Measurements from ENCODE around the gene USP5. TPM values are rescaled to one million over a fixed set of nuclear protein-coding genes. Genes with fewer than 3 reads are reported as not detected.

Gene USP5
- total RNA-seq, 3 donors from 2014 or later (not counting 1 experiment from before 2014, with no cell fraction given) = 48.3 to 67.2 (median 57.2) TPM

GRCh38 chr12:6843118-6843902, 8.6 kb upstream of the USP5 start:
- Histone ChIP-seq H3K27me3 (ENCODE audit: control insufficient read depth, insufficient read depth, low read length) (no peaks in the 10 kb centered on the region), H3K4me3 (ENCODE audit: low read length) (no peak overlapping the region), H3K9me3 (ENCODE audit: control insufficient read depth, insufficient read depth, low read length) (no peaks in the 10 kb centered on the region), H3K4me1 (ENCODE audit: control insufficient read depth, insufficient read depth, low read length) (no peaks in the 10 kb centered on the region), H3K36me3 (ENCODE audit: control insufficient read depth, insufficient read depth, low read length) (no peaks in the 10 kb centered on the region), H3K27ac (ENCODE audit: low read length) (no peak overlapping the region)
- H3K4me3 Mint-ChIP-seq = no peak overlapping the region
- DNase-seq (no peak), ATAC-seq (no peak)
- WGBS (ENCODE audit: insufficient coverage) = 90% methylated on average over 16 of the region's 16 CpGs
- TF ChIP-seq CTCF (IDR thresholded peaks at IDR 0.05) = no peak
- intact Hi-C loops (cut with micrococcal nuclease) = no loop called here
- H3K27me3 Mint-ChIP-seq (ENCODE audit: low read depth in 2 of 2) = no peaks in the 10 kb centered on the region
- no peaks in the 10 kb centered on the region for H3K9me3 Mint-ChIP-seq
- H3K36me3 Mint-ChIP-seq = no peaks in the 10 kb centered on the region
- H3K4me1 Mint-ChIP-seq = no peaks in the 10 kb centered on the region
- H3K27ac Mint-ChIP-seq = no peak overlapping the region

GRCh38 chr12:6845395-6845794, 6.6 kb upstream of the USP5 start:
- no peak for DNase-seq
- no peak overlapping the region for H3K4me3 ChIP-seq (ENCODE audit: low read length)
- peaks cover 0 to 10% of the 10 kb centered on the region in 2 donors for H3K4me1 Mint-ChIP-seq
- no peak overlapping the region for H3K4me3 Mint-ChIP-seq
- no peaks in the 10 kb centered on the region for H3K27me3 ChIP-seq (ENCODE audit: control insufficient read depth, insufficient read depth, low read length)
- intact Hi-C loops (cut with micrococcal nuclease) = no loop called here
- H3K36me3 ChIP-seq (ENCODE audit: control insufficient read depth, insufficient read depth, low read length) = no peaks in the 10 kb centered on the region
- no peak for TF ChIP-seq CTCF (IDR thresholded peaks at IDR 0.05)
- no peaks in the 10 kb centered on the region for H3K36me3 Mint-ChIP-seq
- H3K27me3 Mint-ChIP-seq (ENCODE audit: low read depth in 2 of 2) = no peaks in the 10 kb centered on the region
- H3K27ac Mint-ChIP-seq = no peak overlapping the region
- no peaks in the 10 kb centered on the region for H3K9me3 ChIP-seq (ENCODE audit: control insufficient read depth, insufficient read depth, low read length)
- ATAC-seq = no peak
- WGBS (ENCODE audit: insufficient coverage) = 94% methylated on average over 17 of the region's 17 CpGs
- H3K27ac ChIP-seq (ENCODE audit: low read length) = no peak overlapping the region
- no peaks in the 10 kb centered on the region for H3K9me3 Mint-ChIP-seq
- peaks cover 4% of the 10 kb centered on the region for H3K4me1 ChIP-seq (ENCODE audit: control insufficient read depth, insufficient read depth, low read length)

GRCh38 chr12:6846316-6846869, 5.6 kb upstream of the USP5 start:
- H3K9me3 Mint-ChIP-seq = no peaks in the 10 kb centered on the region

More at GRCh38 chr12:6846316-6846869, 5.6 kb upstream of the USP5 start:
- Histone ChIP-seq H3K27ac (ENCODE audit: low read length) (no peak overlapping the region), H3K27me3 (ENCODE audit: control insufficient read depth, insufficient read depth, low read length) (no peaks in the 10 kb centered on the region), H3K9me3 (ENCODE audit: control insufficient read depth, insufficient read depth, low read length) (no peaks in the 10 kb centered on the region), H3K4me1 (ENCODE audit: control insufficient read depth, insufficient read depth, low read length) (peaks cover 13% of the 10 kb centered on the region), H3K36me3 (ENCODE audit: control insufficient read depth, insufficient read depth, low read length) (no peaks in the 10 kb centered on the region), H3K4me3 (ENCODE audit: low read length) (no peak overlapping the region)
- ATAC-seq (no peak), DNase-seq (no peak)
- Mint-ChIP-seq H3K27ac (no peak overlapping the region), H3K4me3 (no peak overlapping the region), H3K4me1 (peaks cover 3 to 18% of the 10 kb centered on the region in 2 donors), H3K27me3 (ENCODE audit: low read depth in 2 of 2) (no peaks in the 10 kb centered on the region), H3K36me3 (no peaks in the 10 kb centered on the region)
- WGBS (ENCODE audit: insufficient coverage) = 95% methylated on average over 5 of the region's 7 CpGs
- intact Hi-C loops (cut with micrococcal nuclease) = no loop called here
- no peak for TF ChIP-seq CTCF (IDR thresholded peaks at IDR 0.05)

Measured in natural killer cell (primary cell).